GM12891 (cell line): ENCODE results near the gene PSME3IP1.

Source experiments
- POLR2A ChIP-seq: IDR thresholded peaks from 2 replicates; pipeline ENCODE4 v1.6.1; 2011; ENCODE audit warnings: low read depth, low read length, control low read depth
- POLR2AphosphoS5 ChIP-seq: IDR thresholded peaks from 2 replicates; pipeline ENCODE4 v1.6.1; 2011; ENCODE audit warnings: low read depth, low read length, control low read depth
- POU2F2 ChIP-seq: IDR thresholded peaks from 2 replicates; pipeline ENCODE4 v1.6.1; 2011; ENCODE audit warnings: low read depth, mild to moderate bottlenecking, control low read depth, low read length, moderate library complexity
- TAF1 ChIP-seq: IDR thresholded peaks from 2 replicates; pipeline ENCODE4 v1.6.1; 2011; ENCODE audit warnings: low read depth, low read length, control low read depth

- TF ChIP-seq POLR2A = no peak
- TF ChIP-seq TAF1 = no peak
- no peak for TF ChIP-seq POLR2AphosphoS5
- no peak for TF ChIP-seq POU2F2
Measured at GRCh38 chr16:57133886-57134285, 52.0 kb downstream of the PSME3IP1 start.
